GM12891 (cell line): ENCODE measurements around the gene CFAP74.

Experiments used
- PAX5 ChIP-seq: IDR thresholded peaks from 2 replicates; pipeline ENCODE4 v1.6.1; 2011; ENCODE audit warnings: low read length, moderate library complexity, mild to moderate bottlenecking; ENCODE audit not compliant: insufficient read depth, severe bottlenecking
- POLR2A ChIP-seq: IDR thresholded peaks from 2 replicates; pipeline ENCODE4 v1.6.1; 2011; ENCODE audit warnings: low read depth, low read length, control low read depth
- POLR2AphosphoS5 ChIP-seq: IDR thresholded peaks from 2 replicates; pipeline ENCODE4 v1.6.1; 2011; ENCODE audit warnings: low read depth, low read length, control low read depth
- POU2F2 ChIP-seq: IDR thresholded peaks from 2 replicates; pipeline ENCODE4 v1.6.1; 2011; ENCODE audit warnings: low read depth, mild to moderate bottlenecking, control low read depth, low read length, moderate library complexity
- SPI1 ChIP-seq: IDR thresholded peaks from 2 replicates; pipeline ENCODE4 v1.6.1; 2011; ENCODE audit warnings: low read depth, low read length, control low read depth
- TAF1 ChIP-seq: IDR thresholded peaks from 2 replicates; pipeline ENCODE4 v1.6.1; 2011; ENCODE audit warnings: low read depth, low read length, control low read depth

DNA sequence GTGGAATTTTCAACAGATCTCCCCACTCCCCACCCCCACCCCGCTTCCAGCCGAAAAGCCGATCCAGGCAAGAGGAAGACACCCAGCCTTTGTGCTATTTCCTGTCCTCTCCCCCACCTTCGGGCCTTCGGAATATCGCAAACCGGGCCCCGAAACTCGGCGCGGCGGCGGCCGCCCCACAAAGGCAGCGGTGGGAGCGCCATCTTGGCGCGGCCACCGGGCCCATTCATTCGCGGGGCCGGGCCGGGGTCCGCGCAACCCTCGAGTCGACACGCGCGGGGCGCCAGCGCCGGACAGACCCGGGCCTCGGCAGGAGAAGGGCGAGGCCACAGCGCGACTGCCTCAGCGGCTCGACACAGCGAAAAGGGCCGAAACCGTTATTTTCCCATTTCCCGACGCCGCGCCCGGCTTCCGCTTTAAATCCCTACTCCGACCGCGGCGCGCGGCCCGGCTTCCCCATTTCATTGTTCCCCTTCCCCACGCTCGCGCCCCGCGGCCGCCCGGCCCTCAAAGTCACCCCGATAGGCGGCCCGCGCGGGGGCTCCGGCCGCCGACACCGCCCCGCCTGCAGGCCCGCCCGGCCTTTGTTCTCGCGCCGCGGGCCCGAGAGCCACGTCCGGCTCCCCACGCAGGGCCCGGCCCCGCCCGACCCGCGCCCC is 113.6 kb downstream of the CFAP74 start:
- TF ChIP-seq TAF1 (0 out of 2 replicates have a peak, but pooled peaks have one; percentile 31), POLR2A (no peak), SPI1 (peak; percentile 22; the same call in 1 of the 2 replicates), POLR2AphosphoS5 (0 out of 2 replicates have a peak, but pooled peaks have one; percentile 24), PAX5 (no peak), POU2F2 (0 out of 2 replicates have a peak, but pooled peaks have one; percentile 16)
